HEK293 (cell line): ENCODE data around the gene ZSCAN10.

Experiments used
- CTCF ChIA-PET: fragments of 350-600 bp; formaldehyde crosslinking; extraction: SDS; loops from one replicate; lab custom pipeline; 2021; ENCODE audit warnings: antibody characterized with exemption; lab: Yijun Ruan, JAX
- POLR2A ChIA-PET: fragments of 300-600 bp; formaldehyde crosslinking; extraction: SDS; loops from one replicate; lab custom pipeline; 2020; ENCODE audit warnings: antibody characterized with exemption, inconsistent platforms; lab: Yijun Ruan, JAX
- H3K27ac ChIP-seq: fragments of 200-500 bp; sonication (Bioruptor generic); 2 replicates; pipeline ENCODE4 v1.5.1; 2014; ENCODE audit warnings: low read depth, low read length, control low read depth, inconsistent platforms; ENCODE audit errors: extremely low read depth
- H3K36me3 ChIP-seq, 2 experiments: fragments of 200-500 bp in 1 of 2; sonication (Bioruptor generic) in 1 of 2; 1 replicate in 1 of 2; 2 replicates in 1 of 2; pipeline ENCODE4 v1.5.1; 2014 to 2017; ENCODE audit warnings: inconsistent platforms in 2 of 2, low read length in 2 of 2; ENCODE audit not compliant: control insufficient read depth in 2 of 2, insufficient read depth in 1 of 2
- H3K4me1 ChIP-seq: fragments of 200-500 bp; sonication (Bioruptor generic); 2 replicates; pipeline ENCODE4 v1.5.1; 2014; ENCODE audit warnings: mild to moderate bottlenecking, low read length, inconsistent platforms; ENCODE audit not compliant: control insufficient read depth, insufficient read depth
- H3K4me3 ChIP-seq: 2 replicates; pipeline ENCODE4 v1.5.1; 2011; ENCODE audit warnings: low read depth, mild to moderate bottlenecking, control low read depth, low read length, moderate library complexity
- H3K9me3 ChIP-seq: fragments of 200-500 bp; sonication (Bioruptor generic); 2 replicates; pipeline ENCODE4 v1.5.1; 2014; ENCODE audit warnings: low read depth, low read length, inconsistent platforms; ENCODE audit not compliant: control insufficient read depth, insufficient read depth
- GFI1B ChIP-seq: fragments of 450-650 bp; formaldehyde crosslinking; IDR thresholded peaks from 2 replicates; pipeline ENCODE4 v1.5.1; 2016; ENCODE audit warnings: missing biosample characterization, missing genetic modification characterization
- GLI2 ChIP-seq: fragments of 450-650 bp; formaldehyde crosslinking; IDR thresholded peaks from 2 replicates; pipeline ENCODE4; 2017; ENCODE audit warnings: missing biosample characterization, missing genetic modification characterization, low read depth, borderline replicate concordance
- HIC1 ChIP-seq: fragments of 450-650 bp; formaldehyde crosslinking; IDR thresholded peaks from 2 replicates; pipeline ENCODE4 v1.5.1; 2016; ENCODE audit warnings: missing biosample characterization, missing genetic modification characterization
- KLF9 ChIP-seq: fragments of 450-650 bp; formaldehyde crosslinking; IDR thresholded peaks from 2 replicates; pipeline ENCODE4 v1.5.1; 2016; ENCODE audit warnings: missing biosample characterization, missing genetic modification characterization, low read depth
- MYNN ChIP-seq: fragments of 450-650 bp; formaldehyde crosslinking; IDR thresholded peaks from 2 replicates; pipeline ENCODE4 v1.5.1; 2016; ENCODE audit warnings: missing biosample characterization, missing genetic modification characterization, borderline replicate concordance
- PRDM1 ChIP-seq: fragments of 450-650 bp; formaldehyde crosslinking; IDR thresholded peaks from 2 replicates; pipeline ENCODE4; 2016; ENCODE audit warnings: missing biosample characterization, missing genetic modification characterization
- REPIN1 ChIP-seq: fragments of 450-650 bp; formaldehyde crosslinking; IDR thresholded peaks from 2 replicates; pipeline ENCODE4 v1.5.1; 2017; ENCODE audit warnings: missing biosample characterization, missing genetic modification characterization, low read depth
- TRIM28 ChIP-seq: IDR thresholded peaks from 2 replicates; pipeline ENCODE4 v1.6.1; 2011; ENCODE audit warnings: low read length, control low read depth, borderline replicate concordance
- ZBTB20 ChIP-seq: fragments of 450-650 bp; formaldehyde crosslinking; IDR thresholded peaks from 2 replicates; pipeline ENCODE4 v1.5.1; 2016; ENCODE audit warnings: missing biosample characterization, missing genetic modification characterization
- ZBTB48 ChIP-seq: fragments of 450-650 bp; formaldehyde crosslinking; IDR thresholded peaks from 2 replicates; pipeline ENCODE4 v1.5.1; 2016; ENCODE audit warnings: missing biosample characterization, missing genetic modification characterization
- ZFP41 ChIP-seq: fragments of 450-650 bp; formaldehyde crosslinking; IDR thresholded peaks from 2 replicates; pipeline ENCODE4 v1.5.1; 2016; ENCODE audit warnings: missing biosample characterization, missing genetic modification characterization, borderline replicate concordance
- ZFP69B ChIP-seq: fragments of 450-650 bp; formaldehyde crosslinking; IDR thresholded peaks from 2 replicates; pipeline ENCODE4 v1.5.1; 2016; ENCODE audit warnings: missing biosample characterization, missing genetic modification characterization
- ZNF140 ChIP-seq: fragments of 450-650 bp; formaldehyde crosslinking; IDR thresholded peaks from 2 replicates; pipeline ENCODE4 v1.5.1; 2016; ENCODE audit warnings: missing biosample characterization, missing genetic modification characterization
- ZNF169 ChIP-seq: fragments of 450-650 bp; formaldehyde crosslinking; IDR thresholded peaks from 2 replicates; pipeline ENCODE4 v1.5.1; 2016; ENCODE audit warnings: missing biosample characterization, missing genetic modification characterization
- ZNF248 ChIP-seq: fragments of 450-650 bp; formaldehyde crosslinking; IDR thresholded peaks from 2 replicates; pipeline ENCODE4 v1.5.1; 2017; ENCODE audit warnings: missing biosample characterization, missing genetic modification characterization
- ZNF324 ChIP-seq: fragments of 450-650 bp; formaldehyde crosslinking; IDR thresholded peaks from 2 replicates; pipeline ENCODE4 v1.5.1; 2016; ENCODE audit warnings: missing biosample characterization, missing genetic modification characterization
- ZNF391 ChIP-seq: fragments of 450-650 bp; formaldehyde crosslinking; IDR thresholded peaks from 2 replicates; pipeline ENCODE4 v1.5.1; 2016; ENCODE audit warnings: low read depth, missing biosample characterization, missing genetic modification characterization, borderline replicate concordance
- ZNF433 ChIP-seq: fragments of 450-650 bp; formaldehyde crosslinking; IDR thresholded peaks from 2 replicates; pipeline ENCODE4 v1.5.1; 2016; ENCODE audit warnings: missing biosample characterization, missing genetic modification characterization, low read depth
- ZNF548 ChIP-seq: fragments of 450-650 bp; formaldehyde crosslinking; IDR thresholded peaks from 2 replicates; pipeline ENCODE4 v1.5.1; 2016; ENCODE audit warnings: missing biosample characterization, missing genetic modification characterization
- ZNF571 ChIP-seq: fragments of 450-650 bp; formaldehyde crosslinking; IDR thresholded peaks from 2 replicates; pipeline ENCODE4 v1.5.0; 2017; ENCODE audit warnings: missing biosample characterization, missing genetic modification characterization
- ZNF585B ChIP-seq: fragments of 450-650 bp; formaldehyde crosslinking; IDR thresholded peaks from 2 replicates; pipeline ENCODE4 v1.5.1; 2016; ENCODE audit warnings: missing biosample characterization, missing genetic modification characterization
- ZNF600 ChIP-seq: fragments of 450-650 bp; formaldehyde crosslinking; IDR thresholded peaks from 2 replicates; pipeline ENCODE4 v1.5.1; 2016; ENCODE audit warnings: missing biosample characterization, missing genetic modification characterization
- ZNF639 ChIP-seq: fragments of 450-650 bp; formaldehyde crosslinking; IDR thresholded peaks from 2 replicates; pipeline ENCODE4 v1.5.1; 2016; ENCODE audit warnings: missing biosample characterization, missing genetic modification characterization
- ZNF658 ChIP-seq: fragments of 450-650 bp; formaldehyde crosslinking; IDR thresholded peaks from 2 replicates; pipeline ENCODE4; 2016; ENCODE audit warnings: missing biosample characterization, missing genetic modification characterization
- ZNF704 ChIP-seq: fragments of 450-650 bp; formaldehyde crosslinking; IDR thresholded peaks from 2 replicates; pipeline ENCODE4 v1.5.1; 2016; ENCODE audit warnings: missing biosample characterization, missing genetic modification characterization
- ZNF76 ChIP-seq: fragments of 450-650 bp; formaldehyde crosslinking; IDR thresholded peaks from 2 replicates; pipeline ENCODE4; 2016; ENCODE audit warnings: low read depth, missing biosample characterization, missing genetic modification characterization, borderline replicate concordance
- ZNF830 ChIP-seq: fragments of 450-650 bp; IDR thresholded peaks from 2 replicates; pipeline ENCODE4 v1.5.0; 2018; ENCODE audit warnings: missing biosample characterization, missing genetic modification characterization, low read depth, mild to moderate bottlenecking, moderate library complexity

ZSCAN10 gene

GRCh38 chr16:3047387-3047720 is 51.7 kb downstream of the ZSCAN10 start (continued):
- TF ChIP-seq ZBTB20 (tag by site-specific recombination), result 0 out of 2 replicates have a peak, but pooled peaks have one; percentile 22

- POLR2A ChIA-PET, result interaction anchor here (1.1 kb wide), 1 partner anchor 17 kb away, joined by 4 read pairs; no protein-coding TSS in a partner anchor
- TF ChIP-seq ZFP69B (tag by site-specific recombination), result no peak
- TF ChIP-seq ZBTB20 (tag by site-specific recombination), result peak; percentile 49; the same call in 1 of the 2 replicates
- TF ChIP-seq REPIN1, result no peak
- no peak for TF ChIP-seq ZNF548 (tag by site-specific recombination)
- H3K4me3 ChIP-seq, result no peak overlapping the region
These were observed 52.3 kb downstream of the ZSCAN10 start for GRCh38 chr16:3046641-3047386.

GRCh38 chr16:3045758-3046640 is 53.1 kb downstream of the ZSCAN10 start, which contains the start of gene MMP25:
Gene MMP25, plus strand, starts transcription at chr16:3046561. Its CDS starts 357 bp downstream, at chr16:3046918.
- no peaks in the 10 kb centered on the region for H3K9me3 ChIP-seq
- H3K36me3 ChIP-seq, result no peaks in the 10 kb centered on the region
- ChIA-PET CTCF (interaction anchor here (0.6 to 2.0 kb wide), 3 partner anchors 9 to 18 kb away, joined by 3 to 9 read pairs (median 3); partner anchors contain the start of gene BICDL2), POLR2A (interaction anchor here (0.7 to 1.4 kb wide), 3 partner anchors 15 to 102 kb away, joined by 4 to 11 read pairs (median 6); no protein-coding TSS in a partner anchor)
- H3K4me3 ChIP-seq, result peak within 1 kb of the TSS; percentile 48
- H3K27ac ChIP-seq, result no peak within 1 kb of the TSS
- H3K4me1 ChIP-seq, result no peaks in the 10 kb centered on the region
- no peak for TF ChIP-seq MYNN
- TF ChIP-seq ZNF658 (tag by site-specific recombination), result no peak
- TF ChIP-seq ZFP41, result no peak
- TF ChIP-seq TRIM28, result no peak
- TF ChIP-seq ZNF76 (tag by site-specific recombination), result no peak
- no peak for TF ChIP-seq ZNF830 (tag by site-specific recombination)
- TF ChIP-seq GFI1B, result no peak
- no peak for TF ChIP-seq GLI2
- TF ChIP-seq ZNF140 (tag by site-specific recombination), result no peak
- TF ChIP-seq PRDM1, result no peak
- no peak for TF ChIP-seq ZNF704 (tag by site-specific recombination)
- TF ChIP-seq ZNF169 (tag by site-specific recombination), result no peak
- TF ChIP-seq ZNF248 (tag by site-specific recombination), result no peak
- TF ChIP-seq HIC1 (tag by site-specific recombination), result no peak; the same call in 1 of the 2 replicates
- TF ChIP-seq ZNF324 (tag by site-specific recombination), result no peak
- no peak for TF ChIP-seq ZNF571
- TF ChIP-seq ZNF600 (tag by site-specific recombination), result no peak
- peak; percentile 47; the same call in 1 of the 2 replicates for TF ChIP-seq KLF9 (tag by site-specific recombination)
- TF ChIP-seq ZNF391, result no peak
- TF ChIP-seq ZNF639, result no peak
- TF ChIP-seq ZNF585B (tag by site-specific recombination), result no peak
- no peak for TF ChIP-seq ZNF433 (tag by site-specific recombination)
- TF ChIP-seq ZBTB48 (tag by site-specific recombination), result 0 out of 2 replicates have a peak, but pooled peaks have one; percentile 48
- TF ChIP-seq REPIN1, result no peak

More at GRCh38 chr16:3046641-3047386, 52.3 kb downstream of the ZSCAN10 start:
- Histone ChIP-seq H3K9me3 (no peaks in the 10 kb centered on the region), H3K4me1 (no peaks in the 10 kb centered on the region), H3K36me3 (no peaks in the 10 kb centered on the region), H3K27ac (no peak overlapping the region)
- CTCF ChIA-PET, result interaction anchor here (1.9 kb wide), 1 partner anchor 15 kb away, joined by 22 read pairs; no protein-coding TSS in a partner anchor
